SW480 (cell line): ENCODE results near the gene OR8G5.

ENCODE experiments used
- DNase-seq: peaks from one replicate; pipeline ENCODE4 v3.0.0-alpha.2; 2016; ENCODE audit warnings: low spot score

OR8G5 gene

DNA sequence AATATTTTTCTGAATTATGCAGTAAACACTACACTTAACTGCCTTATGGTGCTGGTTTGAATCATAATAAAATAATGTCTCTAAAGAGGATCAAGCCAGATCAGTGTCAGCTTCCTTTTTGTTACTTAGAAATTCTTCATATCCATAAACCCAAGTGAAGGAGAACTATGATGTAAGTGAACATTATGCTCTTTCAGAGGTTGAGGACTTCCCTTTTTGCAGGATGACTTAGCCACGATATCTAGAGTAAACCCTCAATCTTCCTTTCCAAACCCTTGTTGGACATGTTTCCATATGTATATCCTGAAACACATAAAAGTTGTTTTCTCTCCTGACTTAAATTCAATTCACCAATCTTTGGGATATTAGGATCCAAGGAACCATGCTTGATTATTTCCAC lies 38.5 kb downstream of the OR8G5 start:
- no peak for DNase-seq

- DNase-seq = no peak
Observed at GRCh38 chr11:124296016-124296415, 39.8 kb downstream of the OR8G5 start.

DNA sequence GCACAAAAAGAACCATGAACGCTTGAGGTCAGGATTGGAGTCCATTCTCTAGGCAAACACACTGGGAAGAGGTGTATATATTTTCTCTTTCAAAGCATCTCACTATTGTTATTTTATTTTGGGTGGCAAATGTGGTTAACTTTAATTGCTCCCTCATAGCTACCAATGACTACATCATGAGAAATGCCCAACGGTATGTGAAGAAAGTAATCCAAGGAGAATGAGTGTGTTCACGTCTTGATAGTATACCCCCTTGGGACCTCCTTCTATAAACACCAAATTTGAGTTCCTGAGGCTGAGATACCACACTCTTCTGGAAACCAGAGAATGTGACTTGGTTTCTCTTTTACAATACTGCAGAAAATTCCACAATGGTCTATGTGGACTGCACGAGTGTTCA lies 41.7 kb downstream of the OR8G5 start:
- no peak for DNase-seq

- no peak for DNase-seq
Observed at GRCh38 chr11:124301548-124301947, 45.4 kb downstream of the OR8G5 start.

DNA sequence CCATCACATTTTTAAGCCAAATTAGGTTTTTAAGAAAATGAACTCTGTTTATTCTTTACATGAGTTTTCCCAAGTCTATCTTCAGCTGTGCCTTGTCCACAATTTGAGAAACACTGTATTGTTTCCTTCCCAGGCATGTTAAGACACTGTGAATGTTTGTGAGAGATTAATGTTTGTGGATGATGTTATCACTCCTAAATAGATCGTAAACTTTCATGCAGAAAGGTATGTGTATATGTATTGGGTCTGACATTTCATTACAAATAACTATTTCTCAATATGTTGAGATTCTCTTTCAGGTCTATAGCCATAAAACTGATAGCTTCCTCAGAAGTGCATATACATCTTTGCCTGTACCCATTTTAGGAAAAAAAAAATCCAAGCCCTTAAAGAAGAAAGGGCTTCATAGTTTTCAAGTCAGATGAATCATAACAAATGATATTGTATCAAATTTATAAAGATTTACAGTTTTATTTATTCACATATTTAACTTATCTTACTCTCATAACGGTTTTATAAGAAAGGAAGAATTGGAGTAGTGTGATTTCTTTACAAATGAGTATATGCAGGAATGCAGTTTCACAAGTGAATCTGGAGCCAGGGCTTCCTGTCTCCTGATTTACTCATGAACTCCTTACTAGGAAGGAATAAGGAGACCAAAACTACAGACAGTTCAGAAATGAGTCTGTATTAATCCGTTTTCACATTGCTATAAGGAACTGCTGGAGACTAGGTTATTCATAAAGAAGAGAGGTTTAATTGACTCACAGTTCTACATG lies 46.4 kb downstream of the OR8G5 start:
- DNase-seq = no peak

DNA sequence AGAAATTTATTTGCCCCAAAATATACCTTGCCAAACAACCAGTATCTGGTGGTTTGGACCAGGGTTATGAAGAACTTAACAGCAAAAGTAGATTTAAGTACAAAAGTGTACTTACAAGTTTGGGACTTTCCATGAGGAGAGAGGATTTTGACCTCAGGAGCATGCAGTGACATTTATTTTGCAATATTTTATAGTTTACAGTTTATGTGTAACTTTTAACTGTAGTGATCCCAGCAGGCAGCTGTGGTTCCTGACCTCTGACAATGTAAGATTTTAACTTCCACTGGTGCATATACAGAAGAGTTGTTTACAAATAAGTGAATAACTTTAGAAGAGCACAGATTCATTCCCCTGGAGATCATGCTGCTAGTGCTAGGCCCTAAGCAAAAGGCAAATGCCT lies 50.9 kb downstream of the OR8G5 start:
- no peak for DNase-seq

GRCh38 chr11:124310721-124311120 lies 54.5 kb downstream of the OR8G5 start:
- no peak for DNase-seq

DNA sequence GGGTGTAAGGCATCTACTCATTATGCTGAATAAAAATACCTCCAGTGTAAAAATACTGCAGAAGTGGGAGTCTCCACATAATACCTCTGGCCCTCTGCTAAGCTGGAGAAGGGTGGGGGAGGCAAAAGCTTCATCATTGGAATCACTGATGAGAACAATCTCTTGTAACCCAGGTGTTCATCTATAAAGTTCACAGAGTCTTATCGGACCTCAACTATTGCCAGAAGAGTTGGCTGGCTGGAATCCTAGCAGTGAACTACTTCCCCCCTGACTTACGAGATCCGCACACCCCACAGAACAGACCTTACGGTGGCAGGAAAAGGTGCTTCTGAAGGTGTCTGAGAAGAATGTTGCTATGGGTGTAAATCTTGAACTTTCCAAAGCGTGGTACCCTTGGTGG lies 55.1 kb downstream of the OR8G5 start:
- DNase-seq = no peak

- DNase-seq = no peak
Observed at GRCh38 chr11:124311670-124312069, 55.5 kb downstream of the OR8G5 start.

DNA sequence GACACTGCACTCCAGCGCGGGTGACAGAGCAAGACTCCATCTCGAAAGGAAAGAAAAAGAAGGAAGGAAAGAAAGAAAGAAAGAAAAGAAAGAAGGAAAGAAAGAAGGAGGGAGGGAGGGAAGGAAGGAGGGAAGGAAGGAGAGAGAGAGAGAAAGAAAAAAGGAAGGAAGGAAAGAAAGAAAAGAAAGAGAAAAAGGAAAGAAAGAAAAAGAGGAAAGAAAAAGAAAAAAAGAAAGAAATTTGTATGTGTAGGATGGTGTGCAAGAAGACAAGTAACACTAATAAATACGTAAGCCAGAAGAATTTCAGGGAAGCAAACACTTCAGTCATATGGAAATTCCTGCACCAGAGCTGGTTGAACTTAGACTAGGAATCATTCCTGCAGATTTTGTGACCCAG lies 57.0 kb downstream of the OR8G5 start:
- DNase-seq = no peak

DNA sequence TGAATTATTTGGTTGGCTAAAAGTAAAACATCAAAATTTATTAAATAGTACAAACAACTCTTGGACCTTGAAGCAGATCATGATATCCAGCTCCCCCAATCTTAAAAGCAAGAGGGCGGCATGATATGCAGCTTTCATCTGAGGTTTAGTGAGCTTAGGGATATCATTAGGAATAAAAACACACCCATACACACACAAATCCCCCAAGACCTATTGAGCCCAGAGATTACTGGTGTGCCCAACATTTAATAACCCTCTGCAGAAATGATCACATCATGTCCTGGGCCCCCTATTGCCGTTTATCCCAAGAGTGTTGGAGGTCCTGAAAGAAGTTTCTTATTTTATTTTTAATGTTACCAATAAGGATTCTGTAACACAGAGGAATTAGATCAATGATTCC lies 57.7 kb downstream of the OR8G5 start, which contains the start of gene OR8D1:
Gene OR8D1, minus strand, starts transcription at position 101 of the 400 bp plus-strand sequence. CDS start 3,183 bp downstream, outside the sequence.
- DNase-seq = no peak

DNA sequence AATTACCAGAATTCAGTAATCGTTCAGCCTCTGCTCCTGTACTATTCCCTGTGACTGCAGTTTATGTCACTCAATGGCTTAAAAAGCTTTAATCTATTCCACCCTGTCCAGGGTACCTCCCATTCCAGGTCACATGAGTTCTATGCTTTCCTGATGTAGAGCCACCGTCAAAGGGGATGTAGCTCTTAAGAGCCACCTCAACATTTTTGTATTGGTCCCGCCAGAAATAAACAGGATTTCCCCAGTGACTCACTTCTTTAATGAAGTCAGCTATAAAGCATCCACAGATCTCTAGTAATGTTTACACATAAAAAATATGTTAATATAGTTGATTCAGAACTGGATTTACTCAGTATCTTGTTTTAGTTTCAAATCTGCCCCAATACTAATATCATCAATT lies 58.9 kb downstream of the OR8G5 start:
- peak; percentile 14 for DNase-seq
